Muscle of leg (tissue), 11 donors: ENCODE measurements around the gene BCAP31. TPM values are rescaled to one million over a fixed set of nuclear protein-coding genes. Genes with fewer than 3 reads are reported as not detected.
"Not testable (repeated sequence)": the region's sequence is repeated elsewhere in the genome, so short reads cannot be mapped to it uniquely, and the experiment has no call there.

ENCODE experiments used
- DNase-seq: peaks from one replicate; pipeline ENCODE4 v3.0.0; 2013
- H3K27ac ChIP-seq: one replicate; pipeline ENCODE4 v1.5.1; 2013; ENCODE audit warnings: mild to moderate bottlenecking, low read length, control low read depth
- H3K27me3 ChIP-seq: one replicate; pipeline ENCODE4 v1.6.1; 2013; ENCODE audit warnings: low read length; ENCODE audit not compliant: control insufficient read depth, insufficient read depth
- H3K36me3 ChIP-seq: one replicate; pipeline ENCODE4 v1.6.1; 2013; ENCODE audit warnings: low read length; ENCODE audit not compliant: control insufficient read depth, insufficient read depth
- H3K4me1 ChIP-seq: one replicate; pipeline ENCODE4 v1.6.1; 2013; ENCODE audit warnings: low read length; ENCODE audit not compliant: control insufficient read depth, insufficient read depth
- H3K4me3 ChIP-seq: one replicate; pipeline ENCODE4 v1.5.1; 2013; ENCODE audit warnings: low read length, control low read depth
- H3K9me3 ChIP-seq: replicated peaks from 2 replicates; pipeline ENCODE4 v1.6.1; 2013; ENCODE audit warnings: low read depth, low read length; ENCODE audit not compliant: control insufficient read depth
- WGBS: methylation state at CpG from one replicate; pipeline ENCODE4 v1.1.5; 2013; ENCODE audit warnings: missing lambda C conversion rate; ENCODE audit not compliant: insufficient coverage; 5-methylcytosine and 5-hydroxymethylcytosine counted together
- polyA plus RNA-seq, 8 donors: library from polyadenylated mRNA; unstranded; fragments of 120-200 nt; gene quantifications; one replicate each; pipeline versions ENCODE4 v1.2.1 to v1.2.3, GENCODE V29; 2013; ENCODE audit warnings: inconsistent platforms in 1 of 8, low replicate concordance in 1 of 8; ENCODE audit not compliant: insufficient read length in 8 of 8, insufficient read depth in 1 of 8
- total RNA-seq: library from RNA; stranded (reverse); fragments of 120-200 nt; gene quantifications from one replicate; pipeline ENCODE4 v1.2.4, GENCODE V29; 2013

The BCAP31 gene
- total and polyA plus RNA-seq, 9 donors: 51.8 to 90.1 (median 76.8) TPM

GRCh38 chrX:153763298-153763932 is 39.2 kb upstream of the BCAP31 start:
- no peaks in the 10 kb centered on the region for H3K36me3 ChIP-seq
- WGBS: 84% methylated on average over 18 of the region's 18 CpGs
- H3K27ac ChIP-seq: no peak overlapping the region
- peaks cover 14% of the 10 kb centered on the region for H3K4me1 ChIP-seq
- H3K27me3 ChIP-seq: peaks cover 2% of the 10 kb centered on the region
- DNase-seq: no peak
- H3K9me3 ChIP-seq: no peaks in the 10 kb centered on the region
- H3K4me3 ChIP-seq: no peak overlapping the region

GRCh38 chrX:153762626-153763173 is 38.5 kb upstream of the BCAP31 start:
- peaks cover 14% of the 10 kb centered on the region for H3K4me1 ChIP-seq
- H3K27ac ChIP-seq: no peak overlapping the region
- H3K4me3 ChIP-seq: no peak overlapping the region
- no peaks in the 10 kb centered on the region for H3K36me3 ChIP-seq
- no peaks in the 10 kb centered on the region for H3K9me3 ChIP-seq
- no peak for DNase-seq
- WGBS: 81% methylated on average over 9 of the region's 14 CpGs
- peaks cover 2% of the 10 kb centered on the region for H3K27me3 ChIP-seq

- H3K4me3 ChIP-seq: no peak overlapping the region
- no peak for DNase-seq
- H3K27ac ChIP-seq: no peak overlapping the region
- H3K36me3 ChIP-seq: no peaks in the 10 kb centered on the region
- 75% methylated on average over 12 of the region's 15 CpGs for WGBS
- no peaks in the 10 kb centered on the region for H3K9me3 ChIP-seq
- peaks cover 4% of the 10 kb centered on the region for H3K27me3 ChIP-seq
- H3K4me1 ChIP-seq: peaks cover 12% of the 10 kb centered on the region
Observed at GRCh38 chrX:153761863-153762262, 37.7 kb upstream of the BCAP31 start.

- peaks cover 5% of the 10 kb centered on the region for H3K27me3 ChIP-seq
- DNase-seq: no peak
- H3K36me3 ChIP-seq: no peaks in the 10 kb centered on the region
- no peaks in the 10 kb centered on the region for H3K4me1 ChIP-seq
- H3K27ac ChIP-seq: no peak overlapping the region
- no peaks in the 10 kb centered on the region for H3K9me3 ChIP-seq
- WGBS: no CpG with 5 or more reads among the region's 1 CpG
- no peak overlapping the region for H3K4me3 ChIP-seq
Observed at GRCh38 chrX:153755136-153755535, 30.9 kb upstream of the BCAP31 start.

- Histone ChIP-seq H3K4me1 (no peaks in the 10 kb centered on the region), H3K9me3 (no peaks in the 10 kb centered on the region), H3K27ac (no peak overlapping the region), H3K4me3 (no peak overlapping the region), H3K27me3 (peaks cover 3% of the 10 kb centered on the region), H3K36me3 (no peaks in the 10 kb centered on the region)
- 48% methylated on average over 8 of the region's 12 CpGs for WGBS
- no peak for DNase-seq
Observed at GRCh38 chrX:153750127-153750774, 26.1 kb upstream of the BCAP31 start.

- H3K36me3 ChIP-seq, H3K9me3 ChIP-seq, DNase-seq, H3K4me3 ChIP-seq, H3K27me3 ChIP-seq, H3K27ac ChIP-seq, H3K4me1 ChIP-seq: not testable (repeated sequence)
- WGBS: 82% methylated on average over 7 of the region's 7 CpGs
Observed at GRCh38 chrX:153749017-153749416, 24.8 kb upstream of the BCAP31 start.

GRCh38 chrX:153746991-153747390 is 22.8 kb upstream of the BCAP31 start:
- H3K9me3 ChIP-seq, H3K36me3 ChIP-seq, H3K27ac ChIP-seq, H3K27me3 ChIP-seq, DNase-seq, H3K4me3 ChIP-seq: not testable (repeated sequence)
- peaks cover 16% of the 10 kb centered on the region for H3K4me1 ChIP-seq
- WGBS: 59% methylated on average over 3 of the region's 6 CpGs

- Histone ChIP-seq H3K4me1 (peaks cover 16% of the 10 kb centered on the region), H3K27ac (no peak overlapping the region), H3K36me3 (no peaks in the 10 kb centered on the region), H3K4me3 (no peak overlapping the region), H3K9me3 (no peaks in the 10 kb centered on the region), H3K27me3 (peaks cover 3% of the 10 kb centered on the region)
- no peak for DNase-seq
- 71% methylated on average over 3 of the region's 3 CpGs for WGBS
Observed at GRCh38 chrX:153746359-153746758, 22.2 kb upstream of the BCAP31 start.

- not testable (repeated sequence) for H3K36me3 ChIP-seq, DNase-seq, H3K27ac ChIP-seq, H3K4me3 ChIP-seq, H3K9me3 ChIP-seq, H3K27me3 ChIP-seq
- 52% methylated on average over 7 of the region's 12 CpGs for WGBS
- peaks cover 16% of the 10 kb centered on the region for H3K4me1 ChIP-seq
Observed at GRCh38 chrX:153745067-153745433, 20.9 kb upstream of the BCAP31 start.

GRCh38 chrX:153744210-153745066 is 20.3 kb upstream of the BCAP31 start:
- no peak for DNase-seq
- Histone ChIP-seq H3K9me3 (no peaks in the 10 kb centered on the region), H3K4me1 (peaks cover 16% of the 10 kb centered on the region), H3K4me3 (no peak overlapping the region), H3K27ac (no peak overlapping the region), H3K27me3 (no peaks in the 10 kb centered on the region), H3K36me3 (no peaks in the 10 kb centered on the region)
- WGBS: 37% methylated on average over 31 of the region's 38 CpGs
